CD14-positive monocyte (primary cell): ENCODE measurements around the gene SEC14L1. TPM values are rescaled to one million over a fixed set of nuclear protein-coding genes. Genes with fewer than 3 reads are reported as not detected.

Experiments
- DNase-seq, 3 donors: peaks; one replicate each; pipeline ENCODE4 v3.0.0-alpha.2; 2011 to 2022
- H2AFZ ChIP-seq: 2 replicates; pipeline ENCODE4 v1.6.0; 2012; ENCODE audit warnings: mild to moderate bottlenecking, low read depth, low read length, inconsistent platforms; ENCODE audit not compliant: insufficient read depth, poor library complexity, severe bottlenecking
- H3K27ac ChIP-seq, 2 donors: 1 replicate in 1 of 2; 2 replicates in 1 of 2; pipeline ENCODE4 v1.5.1; 2012 to 2013; ENCODE audit warnings: low read length in 2 of 2, control low read depth in 1 of 2, inconsistent platforms in 1 of 2, low read depth in 1 of 2, mild to moderate bottlenecking in 1 of 2
- H3K27me3 ChIP-seq, 2 donors: one replicate each; pipeline versions ENCODE4 v1.6.0 to v1.6.1; 2011 to 2013; ENCODE audit warnings: low read length in 2 of 2; ENCODE audit not compliant: control insufficient read depth in 2 of 2, insufficient read depth in 2 of 2
- H3K36me3 ChIP-seq, 2 donors: replicated peaks in 1 of 2; 1 replicate in 1 of 2; 2 replicates in 1 of 2; pipeline versions ENCODE4 v1.5.1 to v1.6.1; 2012 to 2013; ENCODE audit warnings: low read length in 2 of 2, control low read depth in 1 of 2, inconsistent platforms in 1 of 2, mild to moderate bottlenecking in 1 of 2; ENCODE audit not compliant: insufficient read depth in 2 of 2, control insufficient read depth in 1 of 2
- H3K4me1 ChIP-seq, 2 donors: 1 replicate in 1 of 2; 2 replicates in 1 of 2; pipeline versions ENCODE4 v1.5.1 to v1.6.1; 2012 to 2013; ENCODE audit warnings: low read length in 2 of 2, control low read depth in 1 of 2, inconsistent platforms in 1 of 2, mild to moderate bottlenecking in 1 of 2, moderate library complexity in 1 of 2; ENCODE audit not compliant: insufficient read depth in 2 of 2, control insufficient read depth in 1 of 2
- H3K4me2 ChIP-seq: replicated peaks from 2 replicates; pipeline ENCODE3; 2012; ENCODE audit warnings: low read length, moderate library complexity, mild to moderate bottlenecking; ENCODE audit not compliant: poor library complexity, severe bottlenecking; ENCODE audit errors: extremely low read depth
- H3K4me3 ChIP-seq, 3 experiments: fragments of 200-600 bp in 1 of 3; sonication (generic) in 1 of 3; replicated peaks in 1 of 3; 1 replicate in 2 of 3; 2 replicates in 1 of 3; pipeline ENCODE4 v1.5.1; 2011 to 2013; ENCODE audit warnings: low read length in 3 of 3, mild to moderate bottlenecking in 3 of 3, control low read depth in 2 of 3, low read depth in 2 of 3, inconsistent platforms in 1 of 3, moderate library complexity in 1 of 3
- H3K79me2 ChIP-seq: 2 replicates; pipeline ENCODE4 v1.6.0; 2012; ENCODE audit warnings: mild to moderate bottlenecking, control low read depth, inconsistent platforms, low read length, moderate library complexity; ENCODE audit not compliant: insufficient read depth
- H3K9ac ChIP-seq: 2 replicates; pipeline ENCODE4 v1.6.0; 2017; ENCODE audit warnings: low read length, mild to moderate bottlenecking; ENCODE audit not compliant: insufficient read depth, poor library complexity, severe bottlenecking
- H3K9me3 ChIP-seq, 2 donors: replicated peaks in 1 of 2; 1 replicate in 1 of 2; 2 replicates in 1 of 2; pipeline versions ENCODE4 v1.5.1 to v1.6.1; 2012 to 2013; ENCODE audit warnings: low read length in 2 of 2, control low read depth in 1 of 2; ENCODE audit not compliant: control insufficient read depth in 1 of 2, insufficient read depth in 1 of 2
- H4K20me1 ChIP-seq: 2 replicates; pipeline ENCODE4 v1.6.0; 2012; ENCODE audit warnings: mild to moderate bottlenecking, low read length, control low read depth, moderate library complexity; ENCODE audit not compliant: insufficient read depth
- H3K27ac Mint-ChIP-seq, 7 donors: one replicate each; pipeline ENCODE4 v1.8.0; 2020; ENCODE audit warnings: mild to moderate bottlenecking in 7 of 7, mixed read lengths in 7 of 7, moderate library complexity in 6 of 7, inconsistent platforms in 2 of 7
- H3K27me3 Mint-ChIP-seq, 3 donors: one replicate each; pipeline ENCODE4 v1.8.0; 2021 to 2022; ENCODE audit warnings: low read depth in 3 of 3, mild to moderate bottlenecking in 3 of 3, mixed read lengths in 3 of 3, moderate library complexity in 3 of 3, inconsistent platforms in 1 of 3
- H3K36me3 Mint-ChIP-seq, 2 donors: one replicate each; pipeline ENCODE4 v1.8.0; 2020; ENCODE audit warnings: mixed read lengths in 2 of 2, inconsistent platforms in 1 of 2, mild to moderate bottlenecking in 1 of 2
- H3K4me1 Mint-ChIP-seq: one replicate; pipeline ENCODE4 v1.8.0; 2020; ENCODE audit warnings: mild to moderate bottlenecking, mixed read lengths
- H3K4me3 Mint-ChIP-seq, 2 donors: one replicate each; pipeline ENCODE4 v1.8.0; 2020; ENCODE audit warnings: mild to moderate bottlenecking in 2 of 2, mixed read lengths in 2 of 2, moderate library complexity in 1 of 2
- H3K9me3 Mint-ChIP-seq, 7 donors: one replicate each; pipeline ENCODE4 v1.8.0; 2020 to 2022; ENCODE audit warnings: mixed read lengths in 7 of 7, mild to moderate bottlenecking in 6 of 7, moderate library complexity in 6 of 7, inconsistent platforms in 2 of 7
- CTCF ChIP-seq: fragments of 200-600 bp; IDR thresholded peaks from one replicate; pipeline ENCODE4 v1.8.0; 2022; ENCODE audit warnings: antibody characterized with exemption, mild to moderate bottlenecking
- WGBS: methylation state at CpG from one replicate; pipeline ENCODE4 v1.1.5; 2013; ENCODE audit warnings: missing lambda C conversion rate; ENCODE audit not compliant: insufficient coverage; 5-methylcytosine and 5-hydroxymethylcytosine counted together
- intact Hi-C, 2 donors: fragments of 100-400 bp; cut with micrococcal nuclease; formaldehyde crosslinking; loops; one replicate each; pipeline versions ENCODE4 v1.15.0 to v1.15.1; 2023
- polyA plus RNA-seq, 3 donors: library from polyadenylated mRNA; depleted of rRNA in 1 of 3; unstranded in 2 of 3; stranded (reverse) in 1 of 3; fragments of 300-500 nt in 2 of 3; fragments of >200 nt in 1 of 3; fragmentation: Illumina TruSeq in 2 of 3; gene quantifications; 1 replicate in 2 of 3; 2 replicates in 1 of 3; pipeline ENCODE4 v1.2.3, GENCODE V29; 2012 to 2021

The SEC14L1 gene
- polyA plus RNA-seq, 3 donors = 34.1 to 76.4 (median 43.2) TPM

- peaks cover 33% of the 10 kb centered on the region for H3K4me1 Mint-ChIP-seq
- Histone ChIP-seq H3K27me3 (no peaks in the 10 kb centered on the region), H3K9ac (no peak overlapping the region), H3K79me2 (no peaks in the 10 kb centered on the region), H4K20me1 (peaks cover 89% of the 10 kb centered on the region), H3K27ac (no peak overlapping the region), H3K36me3 (peaks cover 94 to 100% of the 10 kb centered on the region in 2 donors), H2AFZ (no peak overlapping the region), H3K4me1 (peaks cover 24 to 35% of the 10 kb centered on the region in 2 donors), H3K4me3 (no peak overlapping the region), H3K4me2 (no peak overlapping the region), H3K9me3 (no peaks in the 10 kb centered on the region)
- intact Hi-C loops = no loop called here
- no peak for TF ChIP-seq CTCF
- H3K27ac Mint-ChIP-seq = no peak overlapping the region
- H3K27me3 Mint-ChIP-seq = peaks cover 0 to 2% (median 0%) of the 10 kb centered on the region in 3 donors
- H3K4me3 Mint-ChIP-seq = no peak overlapping the region
- H3K36me3 Mint-ChIP-seq = peaks cover 99 to 100% of the 10 kb centered on the region in 2 donors
- H3K9me3 Mint-ChIP-seq = no peaks in the 10 kb centered on the region
- WGBS = 98% methylated on average over 12 of the region's 16 CpGs
- DNase-seq = no peak
Observed at GRCh38 chr17:77208217-77208808, 67.5 kb downstream of the SEC14L1 start.

GRCh38 chr17:77208856-77209255, 68.1 kb downstream of the SEC14L1 start:
- H3K79me2 ChIP-seq = no peaks in the 10 kb centered on the region
- no peak overlapping the region for H3K4me2 ChIP-seq
- H3K27me3 ChIP-seq = no peaks in the 10 kb centered on the region
- H3K9me3 ChIP-seq = no peaks in the 10 kb centered on the region
- no peak overlapping the region for H2AFZ ChIP-seq
- DNase-seq = no peak
- TF ChIP-seq CTCF = no peak
- peaks cover 0 to 2% (median 0%) of the 10 kb centered on the region in 3 donors for H3K27me3 Mint-ChIP-seq
- H3K4me1 ChIP-seq = peaks cover 24 to 35% of the 10 kb centered on the region in 2 donors
- H3K4me3 ChIP-seq = no peak overlapping the region
- H3K9ac ChIP-seq = no peak overlapping the region
- H3K9me3 Mint-ChIP-seq = no peaks in the 10 kb centered on the region
- no peak overlapping the region for H3K4me3 Mint-ChIP-seq
- no peak overlapping the region for H3K27ac ChIP-seq
- peaks cover 94 to 100% of the 10 kb centered on the region in 2 donors for H3K36me3 ChIP-seq
- peaks cover 33% of the 10 kb centered on the region for H3K4me1 Mint-ChIP-seq
- H3K27ac Mint-ChIP-seq = no peak overlapping the region
- intact Hi-C loops = no loop called here
- H4K20me1 ChIP-seq = peaks cover 89% of the 10 kb centered on the region
- WGBS = 100% methylated on average over 2 of the region's 3 CpGs
- H3K36me3 Mint-ChIP-seq = peaks cover 99 to 100% of the 10 kb centered on the region in 2 donors
